Measurements from ENCODE around the gene SAMD4A. TPM values are rescaled to one million over a fixed set of nuclear protein-coding genes. Genes with fewer than 3 reads are reported as not detected.
"Not testable (repeated sequence)": the region's sequence is repeated elsewhere in the genome, so short reads cannot be mapped to it uniquely, and the experiment has no call there.

The SAMD4A gene
- total RNA-seq, 4 donors from 2014 or later = 15.3 to 40.2 (median 22.3) TPM

GRCh38 chr14:54622192-54622958, 55.4 kb downstream of the SAMD4A start:
- H3K4me1 ChIP-seq = peaks cover 0 to 26% (median 14%) of the 10 kb centered on the region in 4 donors
- H3K27me3 ChIP-seq = no peaks in the 10 kb centered on the region
- no peaks in the 10 kb centered on the region for H3K36me3 ChIP-seq
- WGBS, 2 donors (ENCODE audit: low coverage in 1 of 2) = 83 to 90% methylated on average over 5 to 9 of the region's 9 CpGs
- no peak overlapping the region for H3K27ac ChIP-seq
- intact Hi-C loops (cut with DNase I; ENCODE audit: low total_unique reads) (no loop called here), in situ Hi-C loops (cut with MboI; ENCODE audit: low pct_ligation_motif_present in 1 of 4, low pct_unique_long_range_greater_than_20kb in 1 of 4, low sequenced_read_pairs in 3 of 4) (no loop called here)
- DNase-seq = no peak
- H3K9me3 ChIP-seq = peaks cover 0 to 3% of the 10 kb centered on the region in 2 donors
- TF ChIP-seq POLR2AphosphoS5 (IDR thresholded peaks at IDR 0.05) = no peak
- no peak for TF ChIP-seq EP300 (IDR thresholded peaks at IDR 0.05; ENCODE audit: low read depth)
- no peak for TF ChIP-seq POLR2A (IDR thresholded peaks at IDR 0.05)
- TF ChIP-seq CTCF (IDR thresholded peaks at IDR 0.05) = no peak
- no peak overlapping the region for H3K4me3 ChIP-seq

- H3K27ac ChIP-seq = no peak overlapping the region
- DNase-seq = no peak
- peaks cover 0 to 3% of the 10 kb centered on the region in 2 donors for H3K9me3 ChIP-seq
- H3K4me3 ChIP-seq = no peak overlapping the region
- H3K36me3 ChIP-seq = no peaks in the 10 kb centered on the region
- in situ Hi-C loops (cut with MboI; ENCODE audit: low pct_ligation_motif_present in 1 of 4, low pct_unique_long_range_greater_than_20kb in 1 of 4, low sequenced_read_pairs in 3 of 4) (no loop called here), intact Hi-C loops (cut with DNase I; ENCODE audit: low total_unique reads) (no loop called here)
- TF ChIP-seq EP300 (IDR thresholded peaks at IDR 0.05; ENCODE audit: low read depth) (no peak), POLR2AphosphoS5 (IDR thresholded peaks at IDR 0.05) (no peak), POLR2A (IDR thresholded peaks at IDR 0.05) (no peak), CTCF (IDR thresholded peaks at IDR 0.05) (no peak)
- H3K27me3 ChIP-seq = no peaks in the 10 kb centered on the region
- H3K4me1 ChIP-seq = peaks cover 8 to 35% (median 21%) of the 10 kb centered on the region in 4 donors
- WGBS, 2 donors (ENCODE audit: low coverage in 1 of 2) = 72 to 82% methylated on average over 1 of the region's 1 CpG
These were observed 56.5 kb downstream of the SAMD4A start for GRCh38 chr14:54623279-54624004.

GRCh38 chr14:54624005-54624358, 57.1 kb downstream of the SAMD4A start:
- H3K4me3 ChIP-seq; H3K27me3 ChIP-seq; H3K36me3 ChIP-seq; H3K9me3 ChIP-seq; in situ Hi-C loops (cut with MboI; ENCODE audit: low pct_ligation_motif_present in 1 of 4, low pct_unique_long_range_greater_than_20kb in 1 of 4, low sequenced_read_pairs in 3 of 4); intact Hi-C loops (cut with DNase I; ENCODE audit: low total_unique reads); DNase-seq: not testable (repeated sequence)
- peaks cover 10 to 40% (median 22%) of the 10 kb centered on the region in 4 donors for H3K4me1 ChIP-seq
- H3K27ac ChIP-seq = peak overlapping the region in 1 of 4 donors; percentile 75
- 87 to 92% methylated on average over 9 to 19 of the region's 19 CpGs for WGBS, 2 donors (ENCODE audit: low coverage in 1 of 2)

- no peaks in the 10 kb centered on the region for H3K36me3 ChIP-seq
- no peak for DNase-seq
- in situ Hi-C loops (cut with MboI; ENCODE audit: low pct_ligation_motif_present in 1 of 4, low pct_unique_long_range_greater_than_20kb in 1 of 4, low sequenced_read_pairs in 3 of 4) (no loop called here), intact Hi-C loops (cut with DNase I; ENCODE audit: low total_unique reads) (no loop called here)
- peak overlapping the region in 3 of 4 donors; percentile 0 to 77 (median 75) for H3K27ac ChIP-seq
- no peaks in the 10 kb centered on the region for H3K9me3 ChIP-seq
- TF ChIP-seq POLR2AphosphoS5 (IDR thresholded peaks at IDR 0.05) (no peak), POLR2A (IDR thresholded peaks at IDR 0.05) (no peak)
- H3K4me3 ChIP-seq = no peak overlapping the region
- peaks cover 10 to 49% (median 22%) of the 10 kb centered on the region in 4 donors for H3K4me1 ChIP-seq
- WGBS, 2 donors (ENCODE audit: low coverage in 1 of 2) = 59 to 62% methylated on average over 4 to 5 of the region's 5 CpGs
- H3K27me3 ChIP-seq = no peaks in the 10 kb centered on the region
These were observed 58.2 kb downstream of the SAMD4A start for GRCh38 chr14:54625112-54625511.

GRCh38 chr14:54627219-54627539, 60.3 kb downstream of the SAMD4A start:
- H3K36me3 ChIP-seq = no peaks in the 10 kb centered on the region
- peak overlapping the region in 1 of 4 donors; percentile 11 for H3K4me3 ChIP-seq
- no peaks in the 10 kb centered on the region for H3K27me3 ChIP-seq
- no peak for TF ChIP-seq CTCF (IDR thresholded peaks at IDR 0.05)
- no peak for TF ChIP-seq POLR2AphosphoS5 (IDR thresholded peaks at IDR 0.05)
- no peak for TF ChIP-seq POLR2A (IDR thresholded peaks at IDR 0.05)
- TF ChIP-seq EP300 (IDR thresholded peaks at IDR 0.05; ENCODE audit: low read depth) = no peak
- H3K4me1 ChIP-seq = peaks cover 10 to 49% (median 19%) of the 10 kb centered on the region in 4 donors
- WGBS, 2 donors (ENCODE audit: low coverage in 1 of 2) = 50 to 51% methylated on average over 4 of the region's 4 CpGs
- DNase-seq = no peak
- in situ Hi-C loops (cut with MboI; ENCODE audit: low pct_ligation_motif_present in 1 of 4, low pct_unique_long_range_greater_than_20kb in 1 of 4, low sequenced_read_pairs in 3 of 4) (no loop called here), intact Hi-C loops (cut with DNase I; ENCODE audit: low total_unique reads) (no loop called here)
- no peaks in the 10 kb centered on the region for H3K9me3 ChIP-seq
- peak overlapping the region; percentile 71 to 77 (median 74) for H3K27ac ChIP-seq

All from transverse colon (tissue), 4 donors.